DOHH2 (cell line): Measurements from ENCODE around the gene CHFR.
A peak's percentile ranks its signal among the peaks of the same experiment; 100 is the strongest.
"Not testable (repeated sequence)": the region's sequence is repeated elsewhere in the genome, so short reads cannot be mapped to it uniquely, and the experiment has no call there.

Experiments
- H3F3A ChIP-seq: fragments of 200-600 bp; sonication (generic), shearing (Covaris generic); 2 replicates; pipeline ENCODE4 v1.6.0; 2016; ENCODE audit warnings: antibody characterized with exemption, mild to moderate bottlenecking; ENCODE audit not compliant: control insufficient read depth, insufficient read depth
- H3K27ac ChIP-seq: fragments of 200-600 bp; sonication (generic); 2 replicates; pipeline ENCODE4 v1.5.1; 2014; ENCODE audit warnings: low read depth, mild to moderate bottlenecking, low read length, moderate library complexity
- H3K27me3 ChIP-seq: fragments of 200-600 bp; sonication (generic); 2 replicates; pipeline ENCODE4 v1.6.1; 2014; ENCODE audit warnings: mild to moderate bottlenecking, low read length, mixed read lengths; ENCODE audit not compliant: control insufficient read depth
- H3K36me3 ChIP-seq: fragments of 200-600 bp; sonication (generic); 2 replicates; pipeline ENCODE4 v1.6.1; 2014; ENCODE audit warnings: mild to moderate bottlenecking, low read length, moderate library complexity, mixed read lengths; ENCODE audit not compliant: control insufficient read depth
- H3K4me1 ChIP-seq: fragments of 200-600 bp; sonication (generic); 2 replicates; pipeline ENCODE4 v1.6.1; 2014; ENCODE audit warnings: mild to moderate bottlenecking, low read length, mixed read lengths; ENCODE audit not compliant: control insufficient read depth
- H3K4me2 ChIP-seq: fragments of 200-600 bp; sonication (generic); 2 replicates; pipeline ENCODE4 v1.6.0; 2014; ENCODE audit warnings: mild to moderate bottlenecking, low read length, moderate library complexity
- H3K4me3 ChIP-seq: fragments of 200-600 bp; sonication (generic); 2 replicates; pipeline ENCODE4 v1.5.1; 2014; ENCODE audit warnings: mild to moderate bottlenecking, low read length, mixed read lengths
- H3K79me2 ChIP-seq: fragments of 200-600 bp; sonication (generic); 2 replicates; pipeline ENCODE4 v1.6.1; 2014; ENCODE audit warnings: mild to moderate bottlenecking, low read length, mixed read lengths; ENCODE audit not compliant: control insufficient read depth
- H3K9me2 ChIP-seq: fragments of 200-600 bp; sonication (generic); replicated peaks from 2 replicates; pipeline ENCODE4 v1.6.1; 2014; ENCODE audit warnings: mild to moderate bottlenecking, low read length, mixed read lengths; ENCODE audit not compliant: control insufficient read depth
- H3K9me3 ChIP-seq: fragments of 200-600 bp; sonication (generic); 2 replicates; pipeline ENCODE4 v1.6.1; 2014; ENCODE audit warnings: antibody characterized with exemption, low read length, mixed read lengths; ENCODE audit not compliant: control insufficient read depth, insufficient read depth
- H4K20me1 ChIP-seq: fragments of 200-600 bp; sonication (generic); 2 replicates; pipeline ENCODE4 v1.6.0; 2014; ENCODE audit warnings: low read depth, mild to moderate bottlenecking, antibody characterized with exemption, low read length, moderate library complexity; ENCODE audit not compliant: control insufficient read depth, insufficient read depth
- EZH2phosphoT487 ChIP-seq: fragments of 200-600 bp; sonication (generic); IDR thresholded peaks from 2 replicates; pipeline ENCODE4 v1.6.1; 2017; ENCODE audit warnings: borderline replicate concordance, mild to moderate bottlenecking, antibody characterized with exemption, low read length, moderate library complexity, mixed read lengths
- TF ChIP-seq, protein P1 (sequence below): fragments of 200-600 bp; sonication (generic); IDR thresholded peaks from one replicate; pipeline ENCODE4 v1.5.1; 2014; ENCODE audit warnings: antibody characterized with exemption, mild to moderate bottlenecking, low read depth, low read length; ENCODE audit not compliant: poor library complexity, severe bottlenecking

CHFR gene

GRCh38 chr12:132856581-132856980 is 30.8 kb downstream of the CHFR start:
- Histone ChIP-seq H3K36me3 (peaks cover 55% of the 10 kb centered on the region), H3K79me2 (no peaks in the 10 kb centered on the region), H3K9me2 (no peaks in the 10 kb centered on the region), H3K9me3 (no peaks in the 10 kb centered on the region), H3K4me3 (no peak overlapping the region), H4K20me1 (no peaks in the 10 kb centered on the region), H3K4me1 (peaks cover 12% of the 10 kb centered on the region), H3K4me2 (no peak overlapping the region), H3K27ac (no peak overlapping the region), H3K27me3 (no peaks in the 10 kb centered on the region), H3F3A (no peaks in the 10 kb centered on the region)
- TF ChIP-seq, protein P1, sequence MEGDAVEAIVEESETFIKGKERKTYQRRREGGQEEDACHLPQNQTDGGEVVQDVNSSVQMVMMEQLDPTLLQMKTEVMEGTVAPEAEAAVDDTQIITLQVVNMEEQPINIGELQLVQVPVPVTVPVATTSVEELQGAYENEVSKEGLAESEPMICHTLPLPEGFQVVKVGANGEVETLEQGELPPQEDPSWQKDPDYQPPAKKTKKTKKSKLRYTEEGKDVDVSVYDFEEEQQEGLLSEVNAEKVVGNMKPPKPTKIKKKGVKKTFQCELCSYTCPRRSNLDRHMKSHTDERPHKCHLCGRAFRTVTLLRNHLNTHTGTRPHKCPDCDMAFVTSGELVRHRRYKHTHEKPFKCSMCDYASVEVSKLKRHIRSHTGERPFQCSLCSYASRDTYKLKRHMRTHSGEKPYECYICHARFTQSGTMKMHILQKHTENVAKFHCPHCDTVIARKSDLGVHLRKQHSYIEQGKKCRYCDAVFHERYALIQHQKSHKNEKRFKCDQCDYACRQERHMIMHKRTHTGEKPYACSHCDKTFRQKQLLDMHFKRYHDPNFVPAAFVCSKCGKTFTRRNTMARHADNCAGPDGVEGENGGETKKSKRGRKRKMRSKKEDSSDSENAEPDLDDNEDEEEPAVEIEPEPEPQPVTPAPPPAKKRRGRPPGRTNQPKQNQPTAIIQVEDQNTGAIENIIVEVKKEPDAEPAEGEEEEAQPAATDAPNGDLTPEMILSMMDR, result no peak
- no peak for TF ChIP-seq EZH2phosphoT487

DNA sequence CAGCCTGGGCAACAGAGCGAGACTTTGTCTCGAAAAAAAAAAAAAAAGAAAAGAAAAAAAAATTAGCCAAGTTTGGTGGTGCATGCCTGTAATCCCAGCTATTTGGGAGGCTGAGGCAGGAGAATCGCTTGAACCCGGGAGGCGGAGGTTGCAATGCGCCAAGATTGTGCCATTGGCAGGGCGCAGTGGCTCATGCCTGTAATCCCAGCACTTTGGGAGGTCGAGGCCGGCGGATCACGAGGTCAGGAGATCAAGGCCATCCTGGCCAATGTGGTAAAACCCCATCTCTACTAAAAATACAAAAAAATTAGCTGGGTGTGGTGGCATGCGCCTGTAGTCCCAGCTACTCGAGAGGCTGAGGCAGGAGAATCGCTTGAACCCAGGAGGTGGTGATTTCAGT is 32.2 kb downstream of the CHFR start:
- Histone ChIP-seq H3K4me1 (peaks cover 17% of the 10 kb centered on the region), H3K36me3 (peaks cover 57% of the 10 kb centered on the region)
- not testable (repeated sequence) for H4K20me1 ChIP-seq, H3K27me3 ChIP-seq, H3K4me2 ChIP-seq, H3K4me3 ChIP-seq, H3K9me3 ChIP-seq, H3K79me2 ChIP-seq, H3F3A ChIP-seq, H3K9me2 ChIP-seq, H3K27ac ChIP-seq

DNA sequence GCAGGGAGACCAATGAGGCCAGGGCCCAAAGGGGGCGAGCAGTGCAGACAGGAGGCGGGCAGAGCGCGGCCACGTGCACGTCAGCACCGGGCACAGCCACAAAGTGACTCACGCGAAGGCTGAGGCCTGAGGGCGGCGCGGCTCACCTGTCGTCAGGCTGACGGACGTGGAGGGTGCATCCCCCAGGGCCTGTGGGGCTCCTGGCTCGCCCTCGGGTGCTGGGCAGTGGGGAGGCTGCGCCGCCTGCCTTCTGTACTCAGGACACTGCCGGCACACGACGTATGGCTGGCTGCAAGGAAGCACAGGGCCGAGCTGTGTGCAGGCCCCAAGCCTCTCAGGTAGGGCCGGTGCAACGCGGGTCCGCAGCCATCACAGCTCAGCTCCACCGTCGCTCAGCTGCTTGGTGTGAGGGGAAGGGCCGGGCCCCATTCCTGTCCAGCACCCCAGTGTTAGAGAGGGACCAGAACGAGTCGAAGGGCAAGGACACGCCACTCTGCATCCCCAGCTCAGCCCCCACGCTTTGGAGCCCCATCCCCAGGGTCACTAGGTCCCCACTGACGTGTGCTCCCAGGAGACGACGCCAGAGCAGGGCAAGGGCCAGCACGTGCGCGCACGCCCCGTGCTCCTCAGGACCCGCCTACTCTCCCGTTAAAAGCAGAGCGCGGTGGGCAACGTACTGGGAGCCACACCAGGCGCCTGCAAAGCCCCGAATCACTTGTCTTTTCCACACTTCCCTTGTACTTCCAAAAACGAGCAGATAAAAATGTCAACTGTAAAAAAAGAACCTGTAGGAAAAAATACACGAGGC is 33.9 kb downstream of the CHFR start:
- Histone ChIP-seq H3K9me3 (no peaks in the 10 kb centered on the region), H3K4me1 (peaks cover 17% of the 10 kb centered on the region), H4K20me1 (no peaks in the 10 kb centered on the region), H3K27ac (no peak overlapping the region), H3K9me2 (no peaks in the 10 kb centered on the region), H3K27me3 (no peaks in the 10 kb centered on the region), H3K36me3 (peaks cover 57% of the 10 kb centered on the region), H3F3A (no peaks in the 10 kb centered on the region), H3K79me2 (no peaks in the 10 kb centered on the region), H3K4me2 (no peak overlapping the region), H3K4me3 (no peak overlapping the region)
- TF ChIP-seq, protein P1, result no peak
- TF ChIP-seq EZH2phosphoT487, result no peak

- H3K79me2 ChIP-seq, result no peaks in the 10 kb centered on the region
- TF ChIP-seq EZH2phosphoT487, result no peak
- TF ChIP-seq, protein P1, result no peak
- peaks cover 56% of the 10 kb centered on the region for H3K36me3 ChIP-seq
- H3K4me1 ChIP-seq, result peaks cover 17% of the 10 kb centered on the region
- no peaks in the 10 kb centered on the region for H4K20me1 ChIP-seq
- no peaks in the 10 kb centered on the region for H3F3A ChIP-seq
- peak overlapping the region; percentile 30 for H3K27ac ChIP-seq
- no peaks in the 10 kb centered on the region for H3K9me2 ChIP-seq
- H3K4me3 ChIP-seq, result no peak overlapping the region
- H3K9me3 ChIP-seq, result no peaks in the 10 kb centered on the region
- H3K27me3 ChIP-seq, result no peaks in the 10 kb centered on the region
- H3K4me2 ChIP-seq, result no peak overlapping the region
These were observed 34.9 kb downstream of the CHFR start for GRCh38 chr12:132852496-132852895.
